HG02798 (cell line): Measurements from ENCODE around the gene PCSK9.
"Not testable (repeated sequence)": the region's sequence is repeated elsewhere in the genome, so short reads cannot be mapped to it uniquely, and the experiment has no call there.

Experiments
- ATAC-seq: cut with Tn5 transposase; IDR thresholded peaks from one replicate; pipeline ENCODE4 v1.9.1; 2021; ENCODE audit warnings: mild to moderate bottlenecking; ENCODE audit not compliant: unreplicated experiment, poor library complexity

Gene PCSK9

GRCh38 chr1:55006931-55007330 lies 32.4 kb upstream of the PCSK9 start:
- no peak for ATAC-seq

GRCh38 chr1:55007625-55008024 lies 31.7 kb upstream of the PCSK9 start:
- no peak for ATAC-seq

GRCh38 chr1:55010194-55010886 lies 29.0 kb upstream of the PCSK9 start:
- ATAC-seq, result no peak

- no peak for ATAC-seq
Measured at GRCh38 chr1:55010887-55011217, 28.5 kb upstream of the PCSK9 start.

- no peak for ATAC-seq
Measured at GRCh38 chr1:55012661-55013060, 26.7 kb upstream of the PCSK9 start.

- no peak for ATAC-seq
Measured at GRCh38 chr1:55015123-55015522, 24.2 kb upstream of the PCSK9 start.

- no peak for ATAC-seq
Measured at GRCh38 chr1:55015731-55016620, 23.4 kb upstream of the PCSK9 start.

- ATAC-seq, result no peak
Measured at GRCh38 chr1:55018395-55018794, 21.0 kb upstream of the PCSK9 start.

- peak; percentile 85 for ATAC-seq
Measured at GRCh38 chr1:55021942-55022546, 17.3 kb upstream of the PCSK9 start.

GRCh38 chr1:55024163-55024562 lies 15.2 kb upstream of the PCSK9 start:
- ATAC-seq, result not testable (repeated sequence)

- ATAC-seq, result not testable (repeated sequence)
Measured at GRCh38 chr1:55026682-55027081, 12.7 kb upstream of the PCSK9 start.

- ATAC-seq, result not testable (repeated sequence)
Measured at GRCh38 chr1:55031098-55031497, 8.2 kb upstream of the PCSK9 start.

GRCh38 chr1:55033265-55033614 lies 6.1 kb upstream of the PCSK9 start:
- no peak for ATAC-seq

GRCh38 chr1:55034476-55035133 lies 4.7 kb upstream of the PCSK9 start:
- ATAC-seq, result no peak

- no peak for ATAC-seq
Measured at GRCh38 chr1:55035904-55036303, 3.4 kb upstream of the PCSK9 start.

GRCh38 chr1:55037733-55038551 lies 1.4 kb upstream of the PCSK9 start:
- ATAC-seq, result no peak

- ATAC-seq, result no peak
Measured at GRCh38 chr1:55038552-55038838, 853 bp upstream of the PCSK9 start.

- ATAC-seq, result no peak
Measured at GRCh38 chr1:55038974-55039341, 390 bp upstream of the PCSK9 start.

- ATAC-seq, result no peak
Measured at GRCh38 chr1:55040083-55040932, 960 bp downstream of the PCSK9 start.
